UCSD-AML1 (cell line): Measurements from ENCODE around the gene DCST1.
A peak's percentile ranks its signal among the peaks of the same experiment; 100 is the strongest.

ENCODE experiments used
- DNase-seq: peaks from one replicate; lab custom pipeline; 2025; ENCODE audit not compliant: unreplicated experiment; lab: John Stamatoyannopoulos, UW

Gene DCST1

GRCh38 chr1:155083865-155084721 lies 50.5 kb downstream of the DCST1 start:
- peak; percentile 66 for DNase-seq

GRCh38 chr1:155084722-155085503 lies 51.3 kb downstream of the DCST1 start:
- peak; percentile 94 for DNase-seq

- peak; percentile 57 for DNase-seq
These were observed 52.0 kb downstream of the DCST1 start for GRCh38 chr1:155085504-155086127.

GRCh38 chr1:155086128-155086741 lies 52.6 kb downstream of the DCST1 start:
- DNase-seq: peak; percentile 77

- DNase-seq: peak; percentile 49
These were observed 53.4 kb downstream of the DCST1 start for GRCh38 chr1:155086856-155087535.

- DNase-seq: peak; percentile 82
These were observed 57.7 kb downstream of the DCST1 start for GRCh38 chr1:155091071-155092051.

GRCh38 chr1:155092131-155092530 lies 58.5 kb downstream of the DCST1 start:
- no peak for DNase-seq

GRCh38 chr1:155092641-155093040 lies 59.0 kb downstream of the DCST1 start:
- no peak for DNase-seq

- DNase-seq: peak; percentile 54
These were observed 60.4 kb downstream of the DCST1 start for GRCh38 chr1:155093911-155094621.

GRCh38 chr1:155094622-155094948 lies 61.0 kb downstream of the DCST1 start:
- DNase-seq: no peak

GRCh38 chr1:155099331-155099730 lies 65.7 kb downstream of the DCST1 start:
- no peak for DNase-seq
